Activated CD4-positive, alpha-beta memory T cell treated with anti-CD3 and anti-CD28 coated beads for 36 hours (primary cell): ENCODE measurements around the gene COX10. TPM values are rescaled to one million over a fixed set of nuclear protein-coding genes. Genes with fewer than 3 reads are reported as not detected.

ENCODE experiments used
- CTCF ChIA-PET: fragments of 350-600 bp; sonication (Branson Sonifier 250); formaldehyde crosslinking; loops from one replicate; lab custom pipeline; 2021; ENCODE audit warnings: antibody characterized with exemption, inconsistent platforms; lab: Charles Lee
- POLR2A ChIA-PET: fragments of 350-600 bp; sonication (Branson Sonifier 250); formaldehyde crosslinking; loops from one replicate; lab custom pipeline; 2021; ENCODE audit warnings: antibody characterized with exemption; lab: Charles Lee
- DNase-seq: peaks from one replicate; pipeline ENCODE4 v3.0.0-alpha.2; 2020
- H3K27ac Mint-ChIP-seq: one replicate; pipeline ENCODE4 v1.8.0; 2021; ENCODE audit warnings: mixed read lengths
- H3K27me3 Mint-ChIP-seq: one replicate; pipeline ENCODE4 v1.8.0; 2021; ENCODE audit warnings: mixed read lengths
- H3K36me3 Mint-ChIP-seq: one replicate; pipeline ENCODE4 v1.8.0; 2021; ENCODE audit warnings: mixed read lengths
- H3K4me1 Mint-ChIP-seq: one replicate; pipeline ENCODE4 v1.8.0; 2021; ENCODE audit warnings: low read depth, mixed read lengths
- H3K4me3 Mint-ChIP-seq: one replicate; pipeline ENCODE4 v1.8.0; 2021; ENCODE audit warnings: mild to moderate bottlenecking, mixed read lengths
- H3K9me3 Mint-ChIP-seq: one replicate; pipeline ENCODE4 v1.8.0; 2021; ENCODE audit warnings: mixed read lengths
- intact Hi-C: fragments of 100-400 bp; cut with micrococcal nuclease; formaldehyde crosslinking; loops from one replicate; pipeline ENCODE4 v1.15.1; 2023
- total RNA-seq, 2 experiments: library from RNA; stranded (reverse); gene quantifications; one replicate each; pipeline ENCODE4 v1.2.3, GENCODE V29; 2021

The COX10 gene
- total RNA-seq, 2 experiments from 2014 or later, result 22.9 to 23.6 TPM

DNA sequence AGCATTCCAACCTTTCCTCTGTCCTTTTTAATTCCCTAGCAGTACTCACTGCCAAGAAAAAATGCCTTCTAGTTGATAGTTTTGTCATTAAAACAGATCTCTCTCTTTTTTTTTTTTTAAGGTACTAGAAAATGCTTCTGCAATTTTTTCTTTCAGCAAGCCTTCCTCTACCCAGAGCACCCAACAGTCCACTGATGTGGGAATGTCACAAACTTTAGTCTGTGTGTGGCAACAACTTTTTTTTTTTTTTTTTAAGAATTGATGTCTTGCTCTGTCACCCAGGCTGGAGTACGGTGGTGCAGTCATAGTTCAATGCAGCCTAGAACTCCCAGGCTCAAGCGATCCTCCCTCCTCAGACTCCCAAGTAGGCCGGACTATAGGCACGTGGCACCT, 132.7 kb downstream of the COX10 start:
- POLR2A ChIA-PET, result interaction anchor here (0.6 to 1.1 kb wide), 2 partner anchors 99 to 130 kb away, joined by 3 read pairs; partner anchors contain the start of gene HS3ST3B1

DNA sequence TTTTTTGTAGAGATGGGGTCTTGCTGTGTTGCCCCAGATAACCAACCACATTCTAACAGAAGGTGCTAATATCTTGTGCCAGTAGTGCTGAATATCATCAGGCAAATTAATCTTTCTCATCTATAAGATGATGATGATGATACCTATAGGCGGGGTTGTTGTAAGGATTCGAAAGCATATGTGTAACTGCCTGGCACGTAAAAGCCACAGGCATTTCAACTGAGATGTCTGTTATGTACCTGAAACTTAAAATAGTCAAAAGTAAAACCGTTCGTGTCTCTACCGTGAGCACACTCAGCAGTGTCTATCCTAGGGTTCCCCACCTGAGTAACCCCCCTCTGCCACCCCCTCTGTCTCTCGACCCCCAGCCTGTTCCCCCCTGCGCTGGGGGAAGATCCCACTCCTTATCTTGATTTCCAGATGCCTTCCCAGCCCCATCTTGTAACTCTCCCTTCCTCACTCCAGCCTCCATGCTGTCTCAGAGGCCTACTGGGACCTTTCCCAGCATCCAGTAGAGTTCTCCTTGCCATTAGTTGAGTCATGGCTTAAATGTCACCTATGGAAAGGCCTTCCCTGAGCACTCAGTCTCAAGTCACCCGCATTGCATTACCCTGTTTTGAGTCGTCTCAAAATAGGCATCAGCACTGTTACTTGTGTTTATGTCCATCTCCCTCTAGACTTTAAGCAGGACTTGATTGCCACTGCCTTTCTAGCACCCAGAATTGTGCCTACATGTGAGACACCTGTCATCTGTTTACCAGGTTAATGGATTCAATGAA, 133.3 kb downstream of the COX10 start:
- no peaks in the 10 kb centered on the region for H3K27me3 Mint-ChIP-seq
- ChIA-PET CTCF (interaction anchor here (0.7 to 1.4 kb wide), 7 partner anchors 79 to 604 kb away, joined by 3 to 9 read pairs (median 6); partner anchors contain the start of gene HS3ST3B1), POLR2A (interaction anchor here (1.4 kb wide), 1 partner anchor 98 kb away, joined by 10 read pairs; the partner anchor contains the start of gene HS3ST3B1)
- peaks cover 91% of the 10 kb centered on the region for H3K4me1 Mint-ChIP-seq
- H3K9me3 Mint-ChIP-seq, result no peaks in the 10 kb centered on the region
- peak; percentile 37 for DNase-seq
- H3K27ac Mint-ChIP-seq, result peak overlapping the region; percentile 91
- peaks cover 31% of the 10 kb centered on the region for H3K36me3 Mint-ChIP-seq
- H3K4me3 Mint-ChIP-seq, result peak overlapping the region; percentile 57
- intact Hi-C loops, result loop anchor here (2.0 to 10.0 kb wide), 5 partner anchors 65 to 605 kb away; partner anchors contain the start of gene COX10

More for the DNA sequence above, 132.7 kb downstream of the COX10 start:
- Mint-ChIP-seq H3K4me3 (peak overlapping the region; percentile 57), H3K36me3 (peaks cover 26% of the 10 kb centered on the region), H3K9me3 (no peaks in the 10 kb centered on the region), H3K4me1 (peaks cover 94% of the 10 kb centered on the region), H3K27me3 (no peaks in the 10 kb centered on the region), H3K27ac (peak overlapping the region; percentile 91)
- no peak for DNase-seq
- CTCF ChIA-PET, result interaction anchor here (0.9 to 1.0 kb wide), 2 partner anchors 99 to 160 kb away, joined by 3 to 5 read pairs; partner anchors contain the start of gene HS3ST3B1
- intact Hi-C loops, result loop anchor here (1.0 to 10.0 kb wide), 8 partner anchors 65 to 605 kb away; partner anchors contain the start of gene COX10

DNA sequence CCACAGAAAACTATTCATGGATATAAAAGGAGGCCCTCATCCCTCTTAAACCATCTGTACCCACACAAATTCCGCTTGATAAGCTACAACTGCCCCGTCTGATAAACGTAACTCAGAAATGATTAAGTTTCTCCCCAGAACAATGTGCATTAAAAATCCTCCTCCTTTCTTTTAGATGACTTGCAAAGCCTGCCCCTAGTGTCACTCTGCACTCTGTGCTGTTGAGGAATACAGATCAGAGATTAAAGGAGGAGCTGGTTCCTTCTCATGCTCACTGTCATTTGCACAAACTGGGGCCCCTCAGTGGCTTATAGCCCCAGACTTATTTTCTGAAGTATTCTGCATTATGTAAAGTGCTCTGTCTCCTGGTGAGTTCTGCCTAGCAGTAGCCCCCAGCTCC, 134.1 kb downstream of the COX10 start:
- DNase-seq, result peak; percentile 60
- H3K4me3 Mint-ChIP-seq, result no peak overlapping the region
- POLR2A ChIA-PET, result interaction anchor here (0.6 to 1.4 kb wide), 2 partner anchors 97 to 98 kb away, joined by 3 to 10 read pairs; partner anchors contain the start of gene HS3ST3B1
- H3K36me3 Mint-ChIP-seq, result peaks cover 37% of the 10 kb centered on the region
- H3K9me3 Mint-ChIP-seq, result no peaks in the 10 kb centered on the region
- H3K27ac Mint-ChIP-seq, result peak overlapping the region; percentile 77
- CTCF ChIA-PET, result interaction anchor here (0.7 to 1.4 kb wide), 8 partner anchors 80 to 605 kb away, joined by 3 to 9 read pairs (median 6); partner anchors contain the start of gene HS3ST3B1
- H3K4me1 Mint-ChIP-seq, result peaks cover 85% of the 10 kb centered on the region
- H3K27me3 Mint-ChIP-seq, result no peaks in the 10 kb centered on the region
- intact Hi-C loops, result loop anchor here (2.0 to 10.0 kb wide), 5 partner anchors 66 to 606 kb away; partner anchors contain the start of gene COX10

DNA sequence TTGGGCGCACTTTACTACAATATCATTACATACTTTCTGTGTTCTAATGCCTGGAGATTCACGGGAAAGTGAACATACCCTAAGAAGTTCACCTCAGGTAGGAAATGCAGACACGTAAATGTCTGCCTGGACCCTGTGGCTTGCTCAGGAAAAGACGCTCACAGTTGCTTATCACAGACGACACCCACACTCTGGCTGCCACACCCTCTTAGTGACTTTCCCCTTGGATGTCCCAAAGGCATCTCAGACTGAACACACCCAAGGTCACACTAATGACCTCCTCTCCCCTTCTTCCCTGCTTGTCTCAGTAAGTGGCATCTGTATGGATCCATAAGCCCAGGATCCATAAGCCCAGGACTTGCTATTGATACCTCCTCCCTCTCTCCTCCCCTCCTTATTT, 134.8 kb downstream of the COX10 start:
- Mint-ChIP-seq H3K27ac (peak overlapping the region; percentile 77), H3K27me3 (no peaks in the 10 kb centered on the region), H3K9me3 (no peaks in the 10 kb centered on the region), H3K4me1 (peaks cover 83% of the 10 kb centered on the region), H3K4me3 (no peak overlapping the region), H3K36me3 (peaks cover 34% of the 10 kb centered on the region)
- DNase-seq, result peak; percentile 31
- ChIA-PET CTCF (interaction anchor here (0.7 to 1.4 kb wide), 5 partner anchors 81 to 97 kb away, joined by 3 to 9 read pairs (median 6); partner anchors contain the start of gene HS3ST3B1), POLR2A (interaction anchor here (0.6 to 1.4 kb wide), 2 partner anchors 97 to 98 kb away, joined by 3 to 10 read pairs; partner anchors contain the start of gene HS3ST3B1)
- intact Hi-C loops, result loop anchor here (5.0 to 10.0 kb wide), 4 partner anchors 67 to 607 kb away; no protein-coding TSS in a partner anchor

DNA sequence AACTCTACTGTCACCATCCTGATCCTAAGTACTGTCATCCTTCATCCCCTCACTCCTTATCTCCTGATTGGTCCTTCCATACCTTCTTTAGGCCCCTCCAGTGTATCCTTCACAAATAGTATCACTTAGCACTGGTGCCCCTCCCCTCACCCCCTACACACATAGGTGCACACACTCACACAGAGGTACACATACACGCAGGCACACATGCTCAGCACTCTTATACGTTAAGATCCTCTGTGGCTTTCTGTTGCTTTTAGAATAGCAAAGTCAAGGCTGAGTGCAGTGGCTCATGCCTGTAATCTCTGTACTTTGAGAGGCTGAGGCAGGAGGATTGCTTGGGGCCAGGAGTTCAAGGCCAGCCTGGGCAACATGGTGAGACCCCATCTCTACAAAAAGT, 135.2 kb downstream of the COX10 start:
- Mint-ChIP-seq H3K36me3 (peaks cover 33% of the 10 kb centered on the region), H3K27ac (peak overlapping the region; percentile 77), H3K4me1 (peaks cover 79% of the 10 kb centered on the region), H3K9me3 (no peaks in the 10 kb centered on the region), H3K4me3 (no peak overlapping the region), H3K27me3 (no peaks in the 10 kb centered on the region)
- peak; percentile 20 for DNase-seq
- intact Hi-C loops, result loop anchor here (5.0 to 10.0 kb wide), 4 partner anchors 67 to 607 kb away; no protein-coding TSS in a partner anchor
- POLR2A ChIA-PET, result interaction anchor here (2.0 kb wide), 1 partner anchor 96 kb away, joined by 5 read pairs; the partner anchor contains the start of gene HS3ST3B1
- CTCF ChIA-PET, result interaction anchor here (0.6 to 1.3 kb wide), 3 partner anchors 85 to 133 kb away, joined by 3 read pairs; no protein-coding TSS in a partner anchor

DNA sequence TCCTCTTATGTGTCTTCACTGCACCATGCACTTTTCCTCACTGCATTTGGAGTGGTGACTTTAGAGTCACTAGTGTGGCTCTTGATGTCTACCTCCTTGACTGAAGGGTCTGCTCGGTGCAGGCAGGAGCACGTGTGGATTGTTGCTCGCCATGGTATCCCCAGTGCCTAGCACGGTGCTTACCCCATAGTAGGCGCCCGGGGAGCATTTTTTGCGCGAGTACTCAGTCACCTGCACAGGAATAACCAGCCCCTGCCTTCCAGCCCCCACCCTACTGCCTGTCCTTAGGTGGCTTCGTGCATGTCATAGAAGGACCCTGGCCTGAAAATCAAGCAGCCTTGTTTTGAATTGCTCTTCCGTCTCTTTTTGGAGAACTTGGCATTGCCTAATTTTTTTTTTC, 136.1 kb downstream of the COX10 start:
- ChIA-PET CTCF (interaction anchor here (0.6 to 1.3 kb wide), 5 partner anchors 86 to 132 kb away, joined by 3 read pairs; partner anchors contain the start of gene HS3ST3B1), POLR2A (interaction anchor here (2.0 kb wide), 1 partner anchor 95 kb away, joined by 5 read pairs; the partner anchor contains the start of gene HS3ST3B1)
- Mint-ChIP-seq H3K9me3 (no peaks in the 10 kb centered on the region), H3K36me3 (peaks cover 35% of the 10 kb centered on the region), H3K4me1 (peaks cover 72% of the 10 kb centered on the region), H3K27ac (peak overlapping the region; percentile 86), H3K4me3 (peak overlapping the region; percentile 50), H3K27me3 (no peaks in the 10 kb centered on the region)
- DNase-seq, result no peak
- intact Hi-C loops, result loop anchor here (1.0 to 10.0 kb wide), 2 partner anchors 8 to 219 kb away; no protein-coding TSS in a partner anchor

DNA sequence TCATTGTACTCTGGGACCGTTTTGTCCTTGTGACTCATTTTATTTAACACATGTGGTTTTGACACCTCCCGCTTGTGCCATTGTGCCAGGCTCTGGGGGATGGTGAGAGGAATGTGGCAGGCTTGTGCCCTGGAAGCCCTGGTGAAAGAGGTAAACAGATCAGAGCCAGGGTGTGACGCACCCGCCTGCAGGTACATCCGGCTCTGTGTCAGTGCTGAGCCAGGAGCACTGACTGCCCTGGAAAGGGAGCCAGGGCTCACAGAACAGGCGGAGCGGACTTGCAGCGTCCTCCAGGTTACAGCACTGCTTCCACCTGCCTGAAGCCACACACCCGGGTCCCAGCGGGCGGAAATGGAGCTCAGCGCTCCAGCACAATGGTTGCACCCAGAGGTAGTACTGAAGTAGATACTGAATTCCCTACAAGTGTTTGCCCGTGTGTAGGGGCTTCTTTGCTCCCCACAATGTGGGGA, 136.7 kb downstream of the COX10 start:
- H3K27ac Mint-ChIP-seq, result peak overlapping the region; percentile 86
- DNase-seq, result peak; percentile 90
- POLR2A ChIA-PET, result interaction anchor here (0.8 to 2.0 kb wide), 2 partner anchors 95 to 164 kb away, joined by 3 to 5 read pairs; partner anchors contain the start of gene HS3ST3B1
- peaks cover 68% of the 10 kb centered on the region for H3K4me1 Mint-ChIP-seq
- H3K27me3 Mint-ChIP-seq, result no peaks in the 10 kb centered on the region
- H3K36me3 Mint-ChIP-seq, result peaks cover 39% of the 10 kb centered on the region
- CTCF ChIA-PET, result interaction anchor here (0.8 to 1.3 kb wide), 3 partner anchors 86 to 95 kb away, joined by 3 read pairs; partner anchors contain the start of gene HS3ST3B1
- H3K9me3 Mint-ChIP-seq, result no peaks in the 10 kb centered on the region
- intact Hi-C loops, result loop anchor here (1.0 to 10.0 kb wide), 2 partner anchors 9 to 219 kb away; no protein-coding TSS in a partner anchor
- H3K4me3 Mint-ChIP-seq, result peak overlapping the region; percentile 50

DNA sequence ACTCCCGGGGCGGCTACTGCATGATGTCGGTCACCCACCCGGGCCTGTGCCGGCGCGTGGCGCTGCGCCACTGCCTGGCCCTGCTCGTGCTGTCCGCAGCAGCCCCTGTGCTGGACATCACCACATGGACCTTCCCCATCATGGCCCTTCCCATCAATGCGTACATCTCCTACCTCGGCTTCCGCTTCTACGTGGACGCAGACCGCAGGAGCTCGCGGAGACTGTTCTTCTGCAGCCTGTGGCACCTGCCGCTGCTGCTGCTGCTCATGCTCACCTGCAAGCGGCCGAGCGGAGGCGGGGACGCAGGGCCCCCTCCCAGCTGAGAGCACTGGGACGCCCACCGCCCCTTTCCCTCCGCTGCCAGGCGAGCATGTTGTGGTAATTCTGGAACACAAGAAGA, 137.6 kb downstream of the COX10 start:
- ChIA-PET CTCF (interaction anchor here (1.0 kb wide), 1 partner anchor 94 kb away, joined by 3 read pairs; the partner anchor contains the start of gene HS3ST3B1), POLR2A (interaction anchor here (0.8 to 1.6 kb wide), 2 partner anchors 94 to 164 kb away, joined by 3 to 4 read pairs; partner anchors contain the start of gene HS3ST3B1)
- no peak for DNase-seq

DNA sequence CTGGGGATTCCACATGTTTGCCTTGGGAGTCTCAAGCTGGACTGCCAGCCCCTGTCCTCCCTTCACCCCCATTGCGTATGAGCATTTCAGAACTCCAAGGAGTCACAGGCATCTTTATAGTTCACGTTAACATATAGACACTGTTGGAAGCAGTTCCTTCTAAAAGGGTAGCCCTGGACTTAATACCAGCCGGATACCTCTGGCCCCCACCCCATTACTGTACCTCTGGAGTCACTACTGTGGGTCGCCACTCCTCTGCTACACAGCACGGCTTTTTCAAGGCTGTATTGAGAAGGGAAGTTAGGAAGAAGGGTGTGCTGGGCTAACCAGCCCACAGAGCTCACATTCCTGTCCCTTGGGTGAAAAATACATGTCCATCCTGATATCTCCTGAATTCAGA, 138.5 kb downstream of the COX10 start:
- ChIA-PET CTCF (interaction anchor here (1.0 to 1.5 kb wide), 2 partner anchors 8 to 90 kb away, joined by 3 read pairs; no protein-coding TSS in a partner anchor), POLR2A (interaction anchor here (1.6 kb wide), 1 partner anchor 93 kb away, joined by 4 read pairs; the partner anchor contains the start of gene HS3ST3B1)
- peaks cover 44% of the 10 kb centered on the region for H3K36me3 Mint-ChIP-seq
- H3K9me3 Mint-ChIP-seq, result peaks cover 4% of the 10 kb centered on the region
- no peaks in the 10 kb centered on the region for H3K27me3 Mint-ChIP-seq
- no peak overlapping the region for H3K27ac Mint-ChIP-seq
- intact Hi-C loops, result loop anchor here (10.0 kb wide), 1 partner anchor 217 kb away; no protein-coding TSS in a partner anchor
- H3K4me3 Mint-ChIP-seq, result no peak overlapping the region
- peaks cover 59% of the 10 kb centered on the region for H3K4me1 Mint-ChIP-seq
- DNase-seq, result no peak

More for the DNA sequence above, 137.6 kb downstream of the COX10 start:
- intact Hi-C loops, result loop anchor here (10.0 kb wide), 1 partner anchor 218 kb away; no protein-coding TSS in a partner anchor
- H3K4me3 Mint-ChIP-seq, result no peak overlapping the region
- H3K9me3 Mint-ChIP-seq, result peaks cover 4% of the 10 kb centered on the region
- no peak overlapping the region for H3K27ac Mint-ChIP-seq
- no peaks in the 10 kb centered on the region for H3K27me3 Mint-ChIP-seq
- H3K4me1 Mint-ChIP-seq, result peaks cover 68% of the 10 kb centered on the region
- peaks cover 44% of the 10 kb centered on the region for H3K36me3 Mint-ChIP-seq

DNA sequence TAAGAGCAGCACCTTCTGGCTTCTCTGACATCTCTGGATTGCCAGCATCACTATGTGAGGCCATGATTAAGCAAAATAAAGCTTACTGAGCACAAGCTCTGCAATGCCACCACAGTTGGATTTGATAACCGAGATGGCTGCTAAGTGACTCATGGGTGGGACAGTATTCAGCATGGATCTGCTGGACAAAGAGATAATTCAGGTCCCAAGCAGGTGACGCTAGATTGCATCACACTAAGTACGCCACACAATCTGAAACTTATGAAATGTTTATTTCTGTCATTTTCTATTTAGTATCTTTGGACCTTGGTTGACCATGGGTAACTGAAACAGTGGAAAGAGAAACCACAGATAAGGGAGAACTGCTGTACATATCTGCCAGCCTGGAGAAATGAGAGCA, 139.9 kb downstream of the COX10 start:
- Mint-ChIP-seq H3K36me3 (peaks cover 44% of the 10 kb centered on the region), H3K9me3 (peaks cover 4% of the 10 kb centered on the region), H3K27ac (no peak overlapping the region), H3K27me3 (no peaks in the 10 kb centered on the region), H3K4me3 (no peak overlapping the region), H3K4me1 (peaks cover 46% of the 10 kb centered on the region)
- intact Hi-C loops, result loop anchor here (10.0 kb wide), 1 partner anchor 216 kb away; no protein-coding TSS in a partner anchor
- DNase-seq, result no peak
- ChIA-PET CTCF (interaction anchor here (1.5 kb wide), 1 partner anchor 10 kb away, joined by 3 read pairs; no protein-coding TSS in a partner anchor), POLR2A (no interaction called here)
